ENCODE results near the gene MICAL3. TPM values are rescaled to one million over a fixed set of nuclear protein-coding genes. Genes with fewer than 3 reads are reported as not detected.

The MICAL3 gene
- polyA plus RNA-seq, 1 of the 3 experiments (the other 2 are of a cell fraction) = 83.1 TPM

DNA sequence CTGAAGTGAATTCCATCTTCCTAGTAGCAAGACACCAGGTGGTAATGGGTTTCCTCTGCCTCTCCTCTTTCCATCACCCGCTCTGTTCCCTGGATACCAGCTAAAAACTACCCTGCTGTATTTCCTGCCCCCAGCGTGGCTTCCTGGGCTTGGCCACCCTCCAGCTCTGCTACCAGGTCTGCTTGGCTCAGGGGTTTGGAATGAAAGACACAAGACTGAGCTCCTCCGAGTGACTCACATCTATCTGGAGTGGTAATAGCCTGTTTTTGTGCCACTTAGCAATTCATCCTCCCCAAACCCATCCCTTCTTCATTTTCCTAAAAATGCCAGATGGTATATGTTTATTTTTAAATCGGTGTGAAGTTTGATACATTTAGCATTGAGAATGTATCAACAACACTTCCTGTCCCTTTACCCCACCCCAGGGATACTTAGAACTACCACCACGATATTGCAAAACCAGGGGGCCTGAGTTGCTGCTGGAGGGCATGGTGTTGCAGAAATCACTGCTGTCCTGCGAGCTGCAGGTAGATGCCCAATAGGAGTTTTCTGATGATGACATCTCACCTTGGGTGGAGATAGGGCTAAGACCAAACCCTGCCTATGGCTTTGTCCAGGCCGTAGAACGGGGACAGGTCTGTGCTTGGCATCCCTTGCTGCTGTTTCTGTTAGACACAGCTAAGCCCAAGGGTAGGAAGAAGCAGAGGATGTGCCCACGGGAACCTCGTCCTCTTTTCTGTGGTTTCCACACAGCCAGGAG lies 7.5 kb upstream of the MICAL3 start (continued):
- TF ChIP-seq, protein P1, sequence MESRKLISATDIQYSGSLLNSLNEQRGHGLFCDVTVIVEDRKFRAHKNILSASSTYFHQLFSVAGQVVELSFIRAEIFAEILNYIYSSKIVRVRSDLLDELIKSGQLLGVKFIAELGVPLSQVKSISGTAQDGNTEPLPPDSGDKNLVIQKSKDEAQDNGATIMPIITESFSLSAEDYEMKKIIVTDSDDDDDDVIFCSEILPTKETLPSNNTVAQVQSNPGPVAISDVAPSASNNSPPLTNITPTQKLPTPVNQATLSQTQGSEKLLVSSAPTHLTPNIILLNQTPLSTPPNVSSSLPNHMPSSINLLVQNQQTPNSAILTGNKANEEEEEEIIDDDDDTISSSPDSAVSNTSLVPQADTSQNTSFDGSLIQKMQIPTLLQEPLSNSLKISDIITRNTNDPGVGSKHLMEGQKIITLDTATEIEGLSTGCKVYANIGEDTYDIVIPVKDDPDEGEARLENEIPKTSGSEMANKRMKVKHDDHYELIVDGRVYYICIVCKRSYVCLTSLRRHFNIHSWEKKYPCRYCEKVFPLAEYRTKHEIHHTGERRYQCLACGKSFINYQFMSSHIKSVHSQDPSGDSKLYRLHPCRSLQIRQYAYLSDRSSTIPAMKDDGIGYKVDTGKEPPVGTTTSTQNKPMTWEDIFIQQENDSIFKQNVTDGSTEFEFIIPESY (IDR thresholded peaks at IDR 0.05; ENCODE audit: borderline replicate concordance, low read depth) = peak; percentile 84
- TF ChIP-seq, protein P2, sequence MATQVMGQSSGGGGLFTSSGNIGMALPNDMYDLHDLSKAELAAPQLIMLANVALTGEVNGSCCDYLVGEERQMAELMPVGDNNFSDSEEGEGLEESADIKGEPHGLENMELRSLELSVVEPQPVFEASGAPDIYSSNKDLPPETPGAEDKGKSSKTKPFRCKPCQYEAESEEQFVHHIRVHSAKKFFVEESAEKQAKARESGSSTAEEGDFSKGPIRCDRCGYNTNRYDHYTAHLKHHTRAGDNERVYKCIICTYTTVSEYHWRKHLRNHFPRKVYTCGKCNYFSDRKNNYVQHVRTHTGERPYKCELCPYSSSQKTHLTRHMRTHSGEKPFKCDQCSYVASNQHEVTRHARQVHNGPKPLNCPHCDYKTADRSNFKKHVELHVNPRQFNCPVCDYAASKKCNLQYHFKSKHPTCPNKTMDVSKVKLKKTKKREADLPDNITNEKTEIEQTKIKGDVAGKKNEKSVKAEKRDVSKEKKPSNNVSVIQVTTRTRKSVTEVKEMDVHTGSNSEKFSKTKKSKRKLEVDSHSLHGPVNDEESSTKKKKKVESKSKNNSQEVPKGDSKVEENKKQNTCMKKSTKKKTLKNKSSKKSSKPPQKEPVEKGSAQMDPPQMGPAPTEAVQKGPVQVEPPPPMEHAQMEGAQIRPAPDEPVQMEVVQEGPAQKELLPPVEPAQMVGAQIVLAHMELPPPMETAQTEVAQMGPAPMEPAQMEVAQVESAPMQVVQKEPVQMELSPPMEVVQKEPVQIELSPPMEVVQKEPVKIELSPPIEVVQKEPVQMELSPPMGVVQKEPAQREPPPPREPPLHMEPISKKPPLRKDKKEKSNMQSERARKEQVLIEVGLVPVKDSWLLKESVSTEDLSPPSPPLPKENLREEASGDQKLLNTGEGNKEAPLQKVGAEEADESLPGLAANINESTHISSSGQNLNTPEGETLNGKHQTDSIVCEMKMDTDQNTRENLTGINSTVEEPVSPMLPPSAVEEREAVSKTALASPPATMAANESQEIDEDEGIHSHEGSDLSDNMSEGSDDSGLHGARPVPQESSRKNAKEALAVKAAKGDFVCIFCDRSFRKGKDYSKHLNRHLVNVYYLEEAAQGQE (IDR thresholded peaks at IDR 0.05; ENCODE audit: low read depth, low read length) = peak; percentile 35; the same call in 1 of the 2 replicates
- TF ChIP-seq NFIC (IDR thresholded peaks at IDR 0.05; ENCODE audit: borderline replicate concordance) (peak; percentile 99), NRF1 (IDR thresholded peaks at IDR 0.05; ENCODE audit: low read depth, low read length) (no peak)
- TF ChIP-seq, protein P3, sequence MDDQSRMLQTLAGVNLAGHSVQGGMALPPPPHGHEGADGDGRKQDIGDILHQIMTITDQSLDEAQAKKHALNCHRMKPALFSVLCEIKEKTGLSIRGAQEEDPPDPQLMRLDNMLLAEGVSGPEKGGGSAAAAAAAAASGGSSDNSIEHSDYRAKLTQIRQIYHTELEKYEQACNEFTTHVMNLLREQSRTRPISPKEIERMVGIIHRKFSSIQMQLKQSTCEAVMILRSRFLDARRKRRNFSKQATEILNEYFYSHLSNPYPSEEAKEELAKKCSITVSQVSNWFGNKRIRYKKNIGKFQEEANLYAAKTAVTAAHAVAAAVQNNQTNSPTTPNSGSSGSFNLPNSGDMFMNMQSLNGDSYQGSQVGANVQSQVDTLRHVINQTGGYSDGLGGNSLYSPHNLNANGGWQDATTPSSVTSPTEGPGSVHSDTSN (IDR thresholded peaks at IDR 0.05) = peak; percentile 85

DNA sequence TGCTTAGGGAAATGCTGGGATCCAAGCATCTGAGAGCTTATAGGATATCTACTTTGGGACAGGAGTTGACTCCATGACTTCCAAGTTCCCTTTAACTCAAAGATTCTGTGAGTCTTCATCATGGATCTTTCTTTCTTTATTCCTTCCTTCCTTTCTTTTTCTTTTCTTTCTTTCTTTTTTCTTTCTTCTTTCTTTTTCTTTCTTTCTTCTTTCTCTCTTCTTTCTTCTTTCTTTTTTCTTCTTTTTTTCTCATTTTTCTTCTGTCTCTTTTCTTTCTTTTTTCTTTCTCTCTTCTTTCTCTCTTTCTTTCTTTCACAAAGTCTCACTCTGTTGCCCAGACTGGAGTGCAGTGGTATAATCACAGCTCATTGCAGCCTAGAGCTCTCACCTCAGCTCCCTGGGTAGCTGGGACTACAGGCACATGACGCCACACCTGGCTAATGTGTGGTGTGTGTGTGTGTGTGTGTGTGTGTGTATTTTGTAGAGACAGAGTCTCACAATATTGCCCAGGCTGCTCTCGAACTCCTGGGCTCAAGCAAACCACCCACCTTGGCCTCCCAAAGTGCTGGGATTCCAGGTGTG lies 5.4 kb upstream of the MICAL3 start:
- H3K36me3 ChIP-seq (replicated peaks in 1 of 2; ENCODE audit: control insufficient read depth in 1 of 2, insufficient read depth in 2 of 2, low read length in 1 of 2) = no peaks in the 10 kb centered on the region
- H3K9me3 ChIP-seq = no peaks in the 10 kb centered on the region
- H3K27me3 ChIP-seq (ENCODE audit: insufficient read depth) = no peaks in the 10 kb centered on the region
- no peaks in the 10 kb centered on the region for H4K20me1 ChIP-seq (ENCODE audit: insufficient read depth)
- no peak for DNase-seq
- no peak overlapping the region for H3K27ac ChIP-seq (ENCODE audit: low read depth in 2 of 2, low read length in 1 of 2)
- peaks cover 16% of the 10 kb centered on the region in 2 experiments; a peak in 3 of 4 replicates for H3K4me1 ChIP-seq (ENCODE audit: control insufficient read depth in 1 of 2, insufficient read depth in 2 of 2, low read depth in 1 of 2, low read length in 1 of 2)
- CTCF ChIA-PET = no interaction called here
- WGBS (ENCODE audit: low lambda C conversion rate) = 100% methylated on average over 2 of the region's 2 CpGs
- no peak overlapping the region for H3K4me2 ChIP-seq
- POLR2A ChIA-PET = no interaction called here
- H2AFZ ChIP-seq (ENCODE audit: low read depth) = no peak overlapping the region
- H3K79me2 ChIP-seq (ENCODE audit: insufficient read depth) = no peaks in the 10 kb centered on the region
- H3K9me2 ChIP-seq = no peaks in the 10 kb centered on the region
- no peak overlapping the region for H3K4me3 ChIP-seq (ENCODE audit: low read depth in 2 of 2, low read length in 1 of 2)
- TF ChIP-seq YY1 (IDR thresholded peaks at IDR 0.05; ENCODE audit: low read depth) (no peak), RXRA (IDR thresholded peaks at IDR 0.05; ENCODE audit: borderline replicate concordance, low read depth) (no peak), TEAD4 (IDR thresholded peaks at IDR 0.05; ENCODE audit: borderline replicate concordance, insufficient read depth) (no peak), TAF1 (IDR thresholded peaks at IDR 0.05; ENCODE audit: borderline replicate concordance, low read depth, low read length) (no peak), FOXJ3 (CRISPR knock-in tag; IDR thresholded peaks at IDR 0.05) (no peak), GATA2 (CRISPR knock-in tag; IDR thresholded peaks at IDR 0.05) (no peak)
- TF ChIP-seq, protein P1 (IDR thresholded peaks at IDR 0.05; ENCODE audit: borderline replicate concordance, low read depth) = no peak
- H3K9ac ChIP-seq = no peak overlapping the region
- H3F3A ChIP-seq (replicated peaks; ENCODE audit: insufficient read depth) = peaks cover 19% of the 10 kb centered on the region
